GM23338 (cell line): Measurements from ENCODE around the gene TP53I13. TPM values are rescaled to one million over a fixed set of nuclear protein-coding genes. Genes with fewer than 3 reads are reported as not detected.

Source experiments
- ATAC-seq: fragments of 200-7000 bp; cut with Tn5 transposase; 3 replicates; pipeline ENCODE4 v1.9.1; 2020
- DNase-seq: peaks from one replicate; pipeline ENCODE4 v3.0.0-alpha.2; 2015; ENCODE audit warnings: low spot score
- H2AFZ ChIP-seq: fragments of 200-600 bp; sonication (generic); 2 replicates; pipeline ENCODE4 v1.8.0; 2016; ENCODE audit warnings: antibody characterized with exemption, mild to moderate bottlenecking, moderate library complexity
- H3F3A ChIP-seq: fragments of 200-600 bp; sonication (generic); replicated peaks from 2 replicates; pipeline ENCODE4 v1.8.0; 2017; ENCODE audit warnings: antibody characterized with exemption, mixed run types, low read depth
- H3K27ac ChIP-seq: fragments of 200-600 bp; sonication (generic); 2 replicates; pipeline ENCODE4 v1.6.1; 2016; ENCODE audit warnings: low read depth
- H3K27me3 ChIP-seq: fragments of 200-600 bp; sonication (generic); 2 replicates; pipeline ENCODE4 v1.8.0; 2016; ENCODE audit warnings: mild to moderate bottlenecking, mixed run types, moderate library complexity; ENCODE audit not compliant: insufficient read depth
- H3K36me3 ChIP-seq: fragments of 200-600 bp; sonication (generic); 2 replicates; pipeline ENCODE4 v1.8.0; 2016; ENCODE audit warnings: mild to moderate bottlenecking; ENCODE audit not compliant: insufficient read depth
- H3K4me1 ChIP-seq: fragments of 200-600 bp; sonication (generic); 2 replicates; pipeline ENCODE4 v1.8.0; 2016; ENCODE audit warnings: mild to moderate bottlenecking, moderate library complexity; ENCODE audit not compliant: insufficient read depth
- H3K4me2 ChIP-seq: fragments of 200-600 bp; sonication (generic); 2 replicates; pipeline ENCODE4 v1.7.1; 2017; ENCODE audit warnings: mixed run types
- H3K4me3 ChIP-seq: fragments of 200-600 bp; sonication (generic); 2 replicates; pipeline ENCODE4 v1.6.1; 2016; ENCODE audit warnings: mixed run types
- H3K79me2 ChIP-seq: fragments of 200-600 bp; sonication (generic); replicated peaks from 2 replicates; pipeline ENCODE4 v1.8.0; 2017; ENCODE audit warnings: mild to moderate bottlenecking; ENCODE audit not compliant: insufficient read depth
- H3K9me2 ChIP-seq: fragments of 200-600 bp; sonication (generic); 2 replicates; pipeline ENCODE4 v1.8.0; 2017; ENCODE audit not compliant: insufficient read depth
- H4K20me1 ChIP-seq: fragments of 200-600 bp; sonication (generic); replicated peaks from 2 replicates; pipeline ENCODE4 v1.8.0; 2017; ENCODE audit warnings: mild to moderate bottlenecking; ENCODE audit not compliant: insufficient read depth
- H3K27ac Mint-ChIP-seq: 2 replicates; pipeline ENCODE4 v1.8.0; 2020; ENCODE audit warnings: inconsistent platforms, mild to moderate bottlenecking, moderate library complexity, mixed read lengths
- H3K27me3 Mint-ChIP-seq: 3 replicates; pipeline ENCODE4 v1.8.0; 2022; ENCODE audit warnings: low read depth, mild to moderate bottlenecking, moderate library complexity, mixed read lengths, inconsistent platforms; ENCODE audit not compliant: insufficient read depth, poor library complexity
- H3K36me3 Mint-ChIP-seq: 3 replicates; pipeline ENCODE4 v1.8.0; 2021; ENCODE audit warnings: low read depth, mild to moderate bottlenecking, inconsistent platforms, moderate library complexity, mixed read lengths
- H3K4me1 Mint-ChIP-seq: 3 replicates; pipeline ENCODE4 v1.8.0; 2020; ENCODE audit warnings: mild to moderate bottlenecking, inconsistent platforms, mixed read lengths
- H3K4me3 Mint-ChIP-seq: 3 replicates; pipeline ENCODE4 v1.8.0; 2021; ENCODE audit warnings: moderate library complexity, mild to moderate bottlenecking, inconsistent platforms, mixed read lengths
- H3K9me3 Mint-ChIP-seq: 3 replicates; pipeline ENCODE4 v1.8.0; 2020; ENCODE audit warnings: moderate library complexity, mild to moderate bottlenecking, inconsistent platforms, mixed read lengths
- CREB1 ChIP-seq: fragments of 250-450 bp; sonication (Bioruptor Pico); IDR thresholded peaks from 2 replicates; pipeline ENCODE4 v1.5.0; 2020; ENCODE audit warnings: low read depth, mild to moderate bottlenecking, moderate library complexity
- EZH2 ChIP-seq: fragments of 200-600 bp; sonication (generic); IDR thresholded peaks from one replicate; pipeline ENCODE4 v1.8.0; 2017; ENCODE audit warnings: antibody characterized with exemption, mild to moderate bottlenecking, low read depth; ENCODE audit not compliant: unreplicated experiment
- EZH2phosphoT487 ChIP-seq: fragments of 200-600 bp; sonication (generic); IDR thresholded peaks from one replicate; pipeline ENCODE4 v1.8.1; 2018; ENCODE audit warnings: antibody characterized with exemption; ENCODE audit not compliant: unreplicated experiment
- NANOG ChIP-seq: IDR thresholded peaks from 2 replicates; pipeline ENCODE4 v1.6.1; 2016; ENCODE audit warnings: antibody characterized with exemption, borderline replicate concordance
- POLR2AphosphoS5 ChIP-seq: IDR thresholded peaks from 2 replicates; pipeline ENCODE4 v1.6.1; 2016; ENCODE audit warnings: antibody characterized with exemption, low read depth
- ZNF114 ChIP-seq: fragments of 250-450 bp; sonication (Bioruptor Pico); IDR thresholded peaks from 2 replicates; pipeline ENCODE4 v1.5.0; 2020; ENCODE audit warnings: mild to moderate bottlenecking, moderate library complexity
- ZNF331 ChIP-seq: fragments of 250-450 bp; sonication (Bioruptor Pico); IDR thresholded peaks from 2 replicates; pipeline ENCODE4 v1.5.0; 2020; ENCODE audit warnings: low read depth, mild to moderate bottlenecking, moderate library complexity
- polyA plus RNA-seq: library from polyadenylated mRNA; unstranded; fragments of >200 nt; fragmentation: Nextera tagmentation; extraction: Ambion mirVana; gene quantifications from 2 replicates; pipeline ENCODE4 v1.2.1, GENCODE V29; 2016
- total RNA-seq: library from RNA; depleted of rRNA; stranded (reverse); fragments of >200 nt; shearing (Covaris generic); gene quantifications from 2 replicates; pipeline ENCODE4 v1.2.3, GENCODE V29; 2014
- TF ChIP-seq, protein P1 (sequence below): IDR thresholded peaks from one replicate; pipeline ENCODE4 v1.6.1; 2018; ENCODE audit warnings: antibody characterized with exemption; ENCODE audit not compliant: unreplicated experiment

TP53I13 gene
- total and polyA plus RNA-seq, 2 experiments from 2014 or later = 21.0 to 38.9 TPM

DNA sequence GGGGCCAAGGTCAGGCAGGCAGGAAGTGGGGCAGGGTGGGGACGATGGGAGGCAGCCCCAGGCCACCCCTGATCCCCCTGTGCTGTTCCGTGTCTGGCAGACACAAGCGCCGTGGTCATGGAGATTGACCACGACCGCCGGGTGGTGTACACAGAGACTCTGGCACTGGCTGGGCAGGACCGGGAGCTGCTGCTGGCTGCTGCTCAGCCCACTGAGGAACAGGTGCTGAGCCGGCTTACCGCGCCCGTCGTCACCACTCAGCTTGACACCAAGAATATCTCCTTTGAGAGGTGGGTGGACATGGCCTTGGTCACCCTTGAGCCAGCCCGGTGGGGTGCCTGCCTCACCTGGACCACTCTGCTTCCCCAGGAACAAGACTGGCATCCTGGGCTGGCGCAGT lies 40.5 kb downstream of the TP53I13 start:
- peaks cover 5% of the 10 kb centered on the region for H3K4me1 Mint-ChIP-seq
- peaks cover 4% of the 10 kb centered on the region; the same call in 2 of the 3 replicates for H3K36me3 Mint-ChIP-seq
- no peak overlapping the region for H3K27ac ChIP-seq
- no peak overlapping the region for H3K4me3 Mint-ChIP-seq
- no peaks in the 10 kb centered on the region; the same call in 1 of the 2 replicates for H3K36me3 ChIP-seq
- ATAC-seq (no peak), DNase-seq (no peak)
- no peak overlapping the region for H3K4me3 ChIP-seq
- H3K27me3 Mint-ChIP-seq = peaks cover 10% of the 10 kb centered on the region
- peaks cover 3% of the 10 kb centered on the region; the same call in 1 of the 2 replicates for H3K4me1 ChIP-seq
- H3K27ac Mint-ChIP-seq = no peak overlapping the region
- H3K27me3 ChIP-seq = peaks cover 9% of the 10 kb centered on the region
- H3K79me2 ChIP-seq = peaks cover 8% of the 10 kb centered on the region
- TF ChIP-seq ZNF331 (CRISPR knock-in tag) = no peak
- TF ChIP-seq POLR2AphosphoS5 = no peak
- TF ChIP-seq CREB1 (CRISPR knock-in tag) = no peak
- no peak for TF ChIP-seq NANOG
- TF ChIP-seq EZH2 = no peak
- TF ChIP-seq, protein P1, sequence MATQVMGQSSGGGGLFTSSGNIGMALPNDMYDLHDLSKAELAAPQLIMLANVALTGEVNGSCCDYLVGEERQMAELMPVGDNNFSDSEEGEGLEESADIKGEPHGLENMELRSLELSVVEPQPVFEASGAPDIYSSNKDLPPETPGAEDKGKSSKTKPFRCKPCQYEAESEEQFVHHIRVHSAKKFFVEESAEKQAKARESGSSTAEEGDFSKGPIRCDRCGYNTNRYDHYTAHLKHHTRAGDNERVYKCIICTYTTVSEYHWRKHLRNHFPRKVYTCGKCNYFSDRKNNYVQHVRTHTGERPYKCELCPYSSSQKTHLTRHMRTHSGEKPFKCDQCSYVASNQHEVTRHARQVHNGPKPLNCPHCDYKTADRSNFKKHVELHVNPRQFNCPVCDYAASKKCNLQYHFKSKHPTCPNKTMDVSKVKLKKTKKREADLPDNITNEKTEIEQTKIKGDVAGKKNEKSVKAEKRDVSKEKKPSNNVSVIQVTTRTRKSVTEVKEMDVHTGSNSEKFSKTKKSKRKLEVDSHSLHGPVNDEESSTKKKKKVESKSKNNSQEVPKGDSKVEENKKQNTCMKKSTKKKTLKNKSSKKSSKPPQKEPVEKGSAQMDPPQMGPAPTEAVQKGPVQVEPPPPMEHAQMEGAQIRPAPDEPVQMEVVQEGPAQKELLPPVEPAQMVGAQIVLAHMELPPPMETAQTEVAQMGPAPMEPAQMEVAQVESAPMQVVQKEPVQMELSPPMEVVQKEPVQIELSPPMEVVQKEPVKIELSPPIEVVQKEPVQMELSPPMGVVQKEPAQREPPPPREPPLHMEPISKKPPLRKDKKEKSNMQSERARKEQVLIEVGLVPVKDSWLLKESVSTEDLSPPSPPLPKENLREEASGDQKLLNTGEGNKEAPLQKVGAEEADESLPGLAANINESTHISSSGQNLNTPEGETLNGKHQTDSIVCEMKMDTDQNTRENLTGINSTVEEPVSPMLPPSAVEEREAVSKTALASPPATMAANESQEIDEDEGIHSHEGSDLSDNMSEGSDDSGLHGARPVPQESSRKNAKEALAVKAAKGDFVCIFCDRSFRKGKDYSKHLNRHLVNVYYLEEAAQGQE = no peak
- no peak for TF ChIP-seq ZNF114 (CRISPR knock-in tag)
- H3K4me2 ChIP-seq = no peak overlapping the region
- H3K9me2 ChIP-seq = no peaks in the 10 kb centered on the region
- H4K20me1 ChIP-seq = peaks cover 7% of the 10 kb centered on the region; the same call in 1 of the 2 replicates
- no peak overlapping the region for H2AFZ ChIP-seq
- H3F3A ChIP-seq = no peaks in the 10 kb centered on the region
- H3K9me3 Mint-ChIP-seq = no peaks in the 10 kb centered on the region; the same call in 2 of the 3 replicates

DNA sequence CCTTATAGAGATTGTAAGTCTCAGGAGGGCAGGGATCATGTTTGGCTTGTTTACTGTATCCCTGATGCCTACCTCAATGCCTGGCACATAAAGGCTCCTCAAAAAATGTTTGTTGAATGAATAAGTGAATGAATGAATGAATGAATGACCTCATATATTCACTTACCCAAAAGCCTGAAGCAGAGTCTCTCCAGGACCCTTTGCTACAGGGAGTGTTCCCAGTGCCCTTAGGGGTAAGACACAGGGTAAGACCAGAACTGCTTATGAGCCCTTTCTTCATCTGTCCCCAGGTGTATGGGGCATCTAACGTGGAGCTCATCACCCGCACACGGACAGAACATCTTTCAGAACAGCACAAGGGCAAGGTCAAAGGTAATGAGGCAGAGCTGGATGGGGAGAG lies 41.9 kb downstream of the TP53I13 start:
- ATAC-seq (no peak), DNase-seq (no peak)
- Histone ChIP-seq H3K4me2 (no peak overlapping the region), H3F3A (no peaks in the 10 kb centered on the region), H3K4me3 (no peak overlapping the region), H3K4me1 (peaks cover 17% of the 10 kb centered on the region), H3K27me3 (peaks cover 24% of the 10 kb centered on the region), H3K79me2 (peaks cover 2% of the 10 kb centered on the region; the same call in 1 of the 2 replicates), H3K9me2 (no peaks in the 10 kb centered on the region), H3K27ac (no peak overlapping the region), H4K20me1 (peaks cover 7% of the 10 kb centered on the region; the same call in 1 of the 2 replicates), H2AFZ (no peak overlapping the region), H3K36me3 (no peaks in the 10 kb centered on the region; the same call in 1 of the 2 replicates)
- no peak overlapping the region for H3K27ac Mint-ChIP-seq
- H3K4me3 Mint-ChIP-seq = no peak overlapping the region
- peaks cover 4% of the 10 kb centered on the region; the same call in 2 of the 3 replicates for H3K36me3 Mint-ChIP-seq
- no peaks in the 10 kb centered on the region; the same call in 2 of the 3 replicates for H3K9me3 Mint-ChIP-seq
- TF ChIP-seq EZH2phosphoT487 = no peak
- H3K27me3 Mint-ChIP-seq = peaks cover 24% of the 10 kb centered on the region
- peaks cover 18% of the 10 kb centered on the region for H3K4me1 Mint-ChIP-seq
